PC-9 (cell line): Measurements from ENCODE around the gene TBX21. TPM values are rescaled to one million over a fixed set of nuclear protein-coding genes. Genes with fewer than 3 reads are reported as not detected.

Experiments used
- BruUV-seq: library from RNA; stranded (reverse); fragments of 400-500 nt; replicated peaks from 2 replicates; lab custom pipeline; 2021; lab: Mats Ljungman, UMichigan
- CTCF ChIA-PET: fragments of 300-600 bp; sonication (Branson Sonifier 250); formaldehyde crosslinking; loops from one replicate; lab custom pipeline; 2022; ENCODE audit warnings: antibody characterized with exemption; lab: Charles Lee
- POLR2A ChIA-PET: fragments of 300-600 bp; sonication (Branson Sonifier 250); formaldehyde crosslinking; loops from one replicate; lab custom pipeline; 2022; ENCODE audit warnings: antibody characterized with exemption; ENCODE audit not compliant: unreplicated experiment; lab: Charles Lee
- DNase-seq, 2 experiments: peaks; one replicate each; pipeline versions ENCODE4 v3.0.0 to v3.0.0-alpha.2; 2015 to 2022; ENCODE audit warnings: mixed read lengths in 1 of 2
- H2AFZ ChIP-seq: fragments of 200-600 bp; sonication (generic); 2 replicates; pipeline ENCODE4 v1.8.1; 2017; ENCODE audit warnings: antibody characterized with exemption
- H3F3A ChIP-seq: fragments of 200-600 bp; sonication (generic); 2 replicates; pipeline ENCODE4 v1.8.1; 2017; ENCODE audit warnings: antibody characterized with exemption, mild to moderate bottlenecking, low read depth; ENCODE audit not compliant: insufficient read depth
- H3K27ac ChIP-seq: fragments of 200-600 bp; sonication (generic); 2 replicates; pipeline ENCODE4 v1.6.1; 2016; ENCODE audit warnings: mixed run types
- H3K27me3 ChIP-seq: fragments of 200-600 bp; sonication (generic); 2 replicates; pipeline ENCODE4 v1.6.1; 2016; ENCODE audit warnings: low read depth, mixed run types; ENCODE audit not compliant: insufficient read depth
- H3K36me3 ChIP-seq: fragments of 200-600 bp; sonication (generic); 2 replicates; pipeline ENCODE4 v1.6.1; 2016; ENCODE audit warnings: low read depth, mixed run types
- H3K4me1 ChIP-seq: fragments of 200-600 bp; sonication (generic); replicated peaks from 2 replicates; pipeline ENCODE4 v1.6.1; 2016; ENCODE audit warnings: mixed run types; ENCODE audit not compliant: insufficient read depth
- H3K4me2 ChIP-seq: fragments of 200-600 bp; sonication (generic); 2 replicates; pipeline ENCODE4 v1.6.1; 2017; ENCODE audit warnings: mixed run types
- H3K4me3 ChIP-seq: fragments of 200-600 bp; sonication (generic); 2 replicates; pipeline ENCODE4 v1.6.1; 2016; ENCODE audit warnings: mixed run types
- H3K79me2 ChIP-seq: fragments of 200-600 bp; sonication (generic); 2 replicates; pipeline ENCODE4 v1.6.1; 2017; ENCODE audit warnings: low read depth, mixed run types
- H3K9me2 ChIP-seq: fragments of 200-600 bp; sonication (generic); 2 replicates; pipeline ENCODE4 v1.8.1; 2017; ENCODE audit warnings: mild to moderate bottlenecking; ENCODE audit not compliant: insufficient read depth
- H3K9me3 ChIP-seq: fragments of 200-600 bp; sonication (generic); 2 replicates; pipeline ENCODE4 v1.8.1; 2016; ENCODE audit warnings: low read depth; ENCODE audit not compliant: insufficient read depth
- H4K20me1 ChIP-seq: fragments of 200-600 bp; sonication (generic); 2 replicates; pipeline ENCODE4 v1.8.1; 2017; ENCODE audit not compliant: insufficient read depth
- EZH2 ChIP-seq: fragments of 200-600 bp; sonication (generic); IDR thresholded peaks from 2 replicates; pipeline ENCODE4 v1.8.0; 2017; ENCODE audit warnings: antibody characterized with exemption, low read depth
- intact Hi-C: fragments of 100-400 bp; cut with micrococcal nuclease; formaldehyde crosslinking; loops from one replicate; pipeline ENCODE4 v1.10.0; 2022; ENCODE audit not compliant: unreplicated experiment
- total RNA-seq: library from RNA; stranded (reverse); gene quantifications from 2 replicates; pipeline ENCODE4 v1.2.3, GENCODE V29; 2021
- TF ChIP-seq, protein P1 (sequence below): fragments of 200-600 bp; sonication (generic); conservative IDR thresholded peaks from 2 replicates; pipeline ENCODE4 v1.6.1; 2017; ENCODE audit warnings: mixed run types, antibody characterized with exemption, mild to moderate bottlenecking, moderate library complexity

Gene TBX21
- total RNA-seq, 1 experiment from 2014 or later: not detected

DNA sequence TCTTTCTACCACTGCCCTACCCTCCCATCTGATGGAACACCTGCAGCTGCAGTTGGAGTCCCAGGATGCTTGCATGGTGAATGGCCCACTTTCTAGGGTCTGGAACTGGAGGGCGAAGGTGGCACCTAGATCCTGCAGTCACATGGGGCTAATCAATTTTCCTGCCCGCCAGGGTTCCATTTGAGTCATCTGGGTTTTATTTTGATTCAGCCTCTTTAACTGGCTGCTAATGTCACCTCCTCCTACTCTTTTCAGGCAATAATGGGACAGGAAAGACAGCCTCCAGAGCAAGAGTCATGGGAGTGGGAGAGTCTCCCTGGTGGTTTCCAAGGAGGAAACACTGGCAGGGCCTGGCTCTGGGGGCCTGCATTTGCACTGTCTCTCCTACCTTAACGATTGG is 42.9 kb upstream of the TBX21 start:
- Histone ChIP-seq H3K4me1 (peaks cover 14% of the 10 kb centered on the region), H3K27ac (no peak overlapping the region), H3K36me3 (no peaks in the 10 kb centered on the region; the same call in 1 of the 2 replicates), H2AFZ (no peak overlapping the region), H3K4me2 (no peak overlapping the region), H3K79me2 (no peaks in the 10 kb centered on the region), H3K27me3 (no peaks in the 10 kb centered on the region), H3K9me3 (no peaks in the 10 kb centered on the region), H3F3A (peaks cover 50% of the 10 kb centered on the region), H3K9me2 (no peaks in the 10 kb centered on the region), H4K20me1 (peaks cover 8% of the 10 kb centered on the region; the same call in 1 of the 2 replicates), H3K4me3 (no peak overlapping the region)
- no peak for DNase-seq
- CTCF ChIA-PET: no interaction called here
- POLR2A ChIA-PET: no interaction called here
- intact Hi-C loops: no loop called here
- no TSS peak for BruUV-seq
- no peak for TF ChIP-seq EZH2
- TF ChIP-seq, protein P1, sequence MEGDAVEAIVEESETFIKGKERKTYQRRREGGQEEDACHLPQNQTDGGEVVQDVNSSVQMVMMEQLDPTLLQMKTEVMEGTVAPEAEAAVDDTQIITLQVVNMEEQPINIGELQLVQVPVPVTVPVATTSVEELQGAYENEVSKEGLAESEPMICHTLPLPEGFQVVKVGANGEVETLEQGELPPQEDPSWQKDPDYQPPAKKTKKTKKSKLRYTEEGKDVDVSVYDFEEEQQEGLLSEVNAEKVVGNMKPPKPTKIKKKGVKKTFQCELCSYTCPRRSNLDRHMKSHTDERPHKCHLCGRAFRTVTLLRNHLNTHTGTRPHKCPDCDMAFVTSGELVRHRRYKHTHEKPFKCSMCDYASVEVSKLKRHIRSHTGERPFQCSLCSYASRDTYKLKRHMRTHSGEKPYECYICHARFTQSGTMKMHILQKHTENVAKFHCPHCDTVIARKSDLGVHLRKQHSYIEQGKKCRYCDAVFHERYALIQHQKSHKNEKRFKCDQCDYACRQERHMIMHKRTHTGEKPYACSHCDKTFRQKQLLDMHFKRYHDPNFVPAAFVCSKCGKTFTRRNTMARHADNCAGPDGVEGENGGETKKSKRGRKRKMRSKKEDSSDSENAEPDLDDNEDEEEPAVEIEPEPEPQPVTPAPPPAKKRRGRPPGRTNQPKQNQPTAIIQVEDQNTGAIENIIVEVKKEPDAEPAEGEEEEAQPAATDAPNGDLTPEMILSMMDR: no peak

DNA sequence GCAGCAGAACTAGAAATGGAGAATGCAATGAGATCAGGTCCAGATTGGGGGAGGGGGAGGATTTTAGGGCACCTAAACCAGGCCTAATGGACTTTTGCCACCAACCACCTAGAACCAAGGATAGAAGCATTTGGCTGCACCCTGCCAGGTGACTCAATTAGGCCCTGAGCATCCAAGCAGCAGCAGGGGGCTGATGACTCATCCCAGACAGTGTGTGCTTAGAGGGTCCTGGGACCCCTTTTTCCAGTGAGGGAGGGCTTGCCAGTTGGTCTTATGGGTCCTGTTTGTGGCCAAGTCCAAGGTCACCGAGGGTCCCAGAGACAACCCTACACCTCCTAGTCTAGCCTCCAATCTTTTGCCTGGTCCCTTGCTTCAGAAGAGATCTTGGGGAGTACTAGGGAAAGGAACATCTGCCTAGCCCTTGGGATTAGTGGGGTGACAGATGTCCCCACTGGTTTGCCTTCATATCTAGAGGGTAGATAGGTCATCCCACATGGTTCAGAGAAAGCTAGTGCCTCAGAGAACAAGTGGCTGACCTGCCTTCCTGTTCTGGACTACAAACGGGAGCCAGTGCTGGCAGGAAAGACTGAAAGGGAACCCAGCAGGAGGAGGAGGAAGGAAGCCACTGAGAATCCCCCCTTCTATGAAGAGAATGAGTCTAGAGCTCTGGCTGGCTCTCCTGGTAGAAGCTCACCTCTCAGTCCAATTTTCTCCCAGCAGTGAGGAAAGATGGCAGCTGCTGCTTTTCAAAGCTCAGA is 40.7 kb upstream of the TBX21 start:
- H2AFZ ChIP-seq: no peak overlapping the region
- H3K4me3 ChIP-seq: 0 out of 2 replicates have a peak overlapping the region, but pooled peaks have one; percentile 66
- H3K79me2 ChIP-seq: no peaks in the 10 kb centered on the region
- no peaks in the 10 kb centered on the region; the same call in 1 of the 2 replicates for H4K20me1 ChIP-seq
- H3K27me3 ChIP-seq: no peaks in the 10 kb centered on the region
- peak overlapping the region; percentile 79 for H3K4me2 ChIP-seq
- ChIA-PET POLR2A (no interaction called here), CTCF (interaction anchor here (0.9 kb wide), 1 partner anchor 12 kb away, joined by 9 read pairs; no protein-coding TSS in a partner anchor)
- H3F3A ChIP-seq: peaks cover 41% of the 10 kb centered on the region
- DNase-seq: no peak
- H3K36me3 ChIP-seq: no peaks in the 10 kb centered on the region
- TF ChIP-seq, protein P1: no peak
- no peak for TF ChIP-seq EZH2
- H3K4me1 ChIP-seq: peaks cover 14% of the 10 kb centered on the region
- H3K9me2 ChIP-seq: no peaks in the 10 kb centered on the region
- no TSS peak for BruUV-seq
- intact Hi-C loops: no loop called here
- no peak overlapping the region for H3K27ac ChIP-seq
- no peaks in the 10 kb centered on the region for H3K9me3 ChIP-seq

DNA sequence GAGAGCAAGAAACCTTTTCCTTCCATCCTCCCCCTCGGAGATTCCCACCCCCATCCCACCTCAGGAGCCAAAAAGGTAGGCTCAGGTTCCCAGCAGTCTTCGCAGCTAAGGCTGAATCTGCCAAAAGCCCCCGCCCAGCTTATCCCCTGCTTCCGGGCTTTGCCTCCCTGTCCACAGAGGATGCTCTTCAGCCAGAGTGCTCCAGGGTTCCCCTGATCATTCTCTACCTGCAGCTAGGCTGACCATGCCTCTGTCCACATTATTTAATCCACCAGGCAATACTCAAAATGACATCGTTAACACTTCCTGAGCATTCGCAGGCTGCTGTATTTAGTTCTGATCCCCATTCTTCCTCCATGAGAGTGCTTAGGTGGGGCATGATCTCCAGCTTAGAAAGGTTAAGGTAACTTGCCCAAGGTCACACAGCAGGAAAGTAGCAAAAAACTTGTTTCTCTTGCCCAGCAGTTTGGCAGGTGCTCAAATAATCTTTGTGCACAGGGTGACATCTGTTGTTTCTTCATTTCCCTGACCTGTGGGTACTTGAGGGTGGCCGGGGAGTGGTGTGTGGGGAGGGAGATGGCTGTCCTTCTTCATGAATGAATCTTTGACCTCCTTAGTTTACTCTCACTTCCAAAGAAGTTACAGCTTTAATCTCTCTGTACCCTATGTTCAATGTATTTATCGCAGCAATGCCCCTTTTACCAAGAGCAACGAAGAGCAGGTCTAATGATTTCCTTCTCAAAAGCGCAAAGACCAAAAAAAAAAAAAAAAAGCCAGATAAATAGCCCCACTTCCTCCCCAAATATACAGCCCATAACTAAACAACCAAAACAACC is 39.9 kb upstream of the TBX21 start:
- H3K79me2 ChIP-seq: no peaks in the 10 kb centered on the region
- ChIA-PET POLR2A (no interaction called here), CTCF (interaction anchor here (0.6 to 0.9 kb wide), 2 partner anchors 13 to 50 kb away, joined by 5 to 9 read pairs; no protein-coding TSS in a partner anchor)
- H3K4me1 ChIP-seq: peaks cover 14% of the 10 kb centered on the region
- no peak overlapping the region for H3K27ac ChIP-seq
- no peaks in the 10 kb centered on the region for H3K27me3 ChIP-seq
- H4K20me1 ChIP-seq: no peaks in the 10 kb centered on the region; the same call in 1 of the 2 replicates
- no peaks in the 10 kb centered on the region for H3K9me2 ChIP-seq
- peak overlapping the region; percentile 66 for H3K4me3 ChIP-seq
- no peaks in the 10 kb centered on the region for H3K36me3 ChIP-seq
- no peaks in the 10 kb centered on the region for H3K9me3 ChIP-seq
- no TSS peak for BruUV-seq
- peaks cover 41% of the 10 kb centered on the region; the same call in 1 of the 2 replicates for H3F3A ChIP-seq
- DNase-seq: peak in 1 of 2 experiments; percentile 44
- peak overlapping the region; percentile 79 for H3K4me2 ChIP-seq
- TF ChIP-seq, protein P1: no peak
- no peak for TF ChIP-seq EZH2
- peak overlapping the region; percentile 79 for H2AFZ ChIP-seq
- intact Hi-C loops: no loop called here
